HepG2 (cell line): ENCODE data around the gene ARHGEF3. TPM values are rescaled to one million over a fixed set of nuclear protein-coding genes. Genes with fewer than 3 reads are reported as not detected.

ENCODE experiments used
- CSRNP1 ChIP-seq: sonication (generic); formaldehyde crosslinking; IDR thresholded peaks from 2 replicates; pipeline ENCODE4 v1.8.1; 2023; ENCODE audit warnings: mild to moderate bottlenecking, missing genetic modification reagents
- DDIT3 ChIP-seq: sonication (generic); formaldehyde crosslinking; IDR thresholded peaks from 2 replicates; pipeline ENCODE4 v1.4.0; 2020; ENCODE audit warnings: mild to moderate bottlenecking, missing genetic modification reagents
- DNMT1 ChIP-seq: sonication (generic); formaldehyde crosslinking; IDR thresholded peaks from 2 replicates; pipeline ENCODE4 v1.5.1; 2020; ENCODE audit warnings: mild to moderate bottlenecking, missing genetic modification reagents
- DZIP1 ChIP-seq: sonication (generic); formaldehyde crosslinking; IDR thresholded peaks from 2 replicates; pipeline ENCODE4 v1.5.0; 2020; ENCODE audit warnings: mild to moderate bottlenecking, missing genetic modification reagents
- HNF1A ChIP-seq, 2 experiments: sonication (generic) in 1 of 2; formaldehyde crosslinking in 1 of 2; IDR thresholded peaks; 2 replicates each; pipeline versions ENCODE4 v1.4.0 to v1.6.1; 2016 to 2020; ENCODE audit warnings: borderline replicate concordance in 1 of 2, low read depth in 1 of 2, mild to moderate bottlenecking in 1 of 2, missing genetic modification reagents in 1 of 2
- IKZF1 ChIP-seq: fragments of 450-650 bp; IDR thresholded peaks from 2 replicates; pipeline ENCODE4 v1.7.1; 2016
- MED1 ChIP-seq: sonication (generic); formaldehyde crosslinking; IDR thresholded peaks from 2 replicates; pipeline ENCODE4 v1.4.0; 2020; ENCODE audit warnings: missing genetic modification reagents
- SETDB1 ChIP-seq: sonication (generic); formaldehyde crosslinking; IDR thresholded peaks from 2 replicates; pipeline ENCODE4 v1.5.1; 2020; ENCODE audit warnings: missing genetic modification reagents, mild to moderate bottlenecking, borderline replicate concordance
- STAT6 ChIP-seq: sonication (generic); formaldehyde crosslinking; IDR thresholded peaks from 2 replicates; pipeline ENCODE4 v1.4.0; 2020; ENCODE audit warnings: missing genetic modification reagents, mild to moderate bottlenecking, borderline replicate concordance
- TRAFD1 ChIP-seq: sonication (generic); formaldehyde crosslinking; IDR thresholded peaks from 2 replicates; pipeline ENCODE4 v1.5.1; 2020; ENCODE audit warnings: missing genetic modification reagents, mild to moderate bottlenecking, borderline replicate concordance
- ZNF17 ChIP-seq: sonication (generic); formaldehyde crosslinking; IDR thresholded peaks from 2 replicates; pipeline ENCODE4 v1.5.0; 2020; ENCODE audit warnings: mild to moderate bottlenecking, missing genetic modification reagents
- ZNF350 ChIP-seq: sonication (generic); formaldehyde crosslinking; IDR thresholded peaks from 2 replicates; pipeline ENCODE4 v1.4.0; 2020; ENCODE audit warnings: mild to moderate bottlenecking, low read depth, missing genetic modification reagents, borderline replicate concordance
- ZNF432 ChIP-seq: sonication (generic); formaldehyde crosslinking; IDR thresholded peaks from 2 replicates; pipeline ENCODE4 v1.5.0; 2020; ENCODE audit warnings: missing genetic modification reagents, mild to moderate bottlenecking, borderline replicate concordance
- polyA plus RNA-seq, 8 experiments: library from polyadenylated mRNA; depleted of rRNA in 3 of 8; stranded (reverse) in 7 of 8; unstranded in 1 of 8; fragments of >200 nt; fragmentation: Illumina TruSeq in 4 of 8; extraction: Trizol in 4 of 8; gene quantifications; 2 replicates each; pipeline versions ENCODE4 v1.2.1 to v1.2.3, GENCODE V29; 2011 to 2016; ENCODE audit warnings: low read depth in 4 of 8, missing spikeins in 1 of 8, mixed read lengths in 1 of 8; ENCODE audit not compliant: insufficient read depth in 1 of 8
- total RNA-seq, 5 experiments: library from RNA; depleted of rRNA; stranded (reverse); fragments of >200 nt; fragmentation: Illumina TruSeq; extraction: Trizol; gene quantifications; 2 replicates each; pipeline ENCODE4 v1.2.3, GENCODE V29; 2016; ENCODE audit warnings: low read depth in 1 of 5

The ARHGEF3 gene
- total and polyA plus RNA-seq, 2 of the 13 experiments (the other 11 are each of a cell fraction or from before 2014, with no cell fraction given), result 14.8 to 23.1 TPM

GRCh38 chr3:56800832-56801661 is 702 bp downstream of the ARHGEF3 start (continued):
- TF ChIP-seq TRAFD1 (CRISPR knock-in tag) (no peak), ZNF17 (CRISPR knock-in tag) (no peak), DNMT1 (CRISPR knock-in tag) (no peak), HNF1A (IDR thresholded peaks at IDR 0.05; ENCODE audit: low read depth) (no peak), HNF1A (CRISPR knock-in tag; IDR thresholded peaks at IDR 0.05; ENCODE audit: borderline replicate concordance) (no peak), DDIT3 (no peak), ZNF350 (0 out of 2 replicates have a peak, but pooled peaks have one; percentile 12), DZIP1 (0 out of 2 replicates have a peak, but pooled peaks have one; percentile 59), MED1 (CRISPR knock-in tag) (no peak), IKZF1 (no peak), ZNF432 (CRISPR knock-in tag) (no peak), SETDB1 (CRISPR knock-in tag) (no peak), CSRNP1 (CRISPR knock-in tag) (no peak), STAT6 (CRISPR knock-in tag) (no peak)
